ENCODE measurements around the gene ZEB1. TPM values are rescaled to one million over a fixed set of nuclear protein-coding genes. Genes with fewer than 3 reads are reported as not detected.
"Not testable (repeated sequence)": the region's sequence is repeated elsewhere in the genome, so short reads cannot be mapped to it uniquely, and the experiment has no call there.

ZEB1 gene
- total and polyA plus RNA-seq, 2 donors (not counting 1 experiment from before 2014, with no cell fraction given): 73.7 to 221 TPM

DNA sequence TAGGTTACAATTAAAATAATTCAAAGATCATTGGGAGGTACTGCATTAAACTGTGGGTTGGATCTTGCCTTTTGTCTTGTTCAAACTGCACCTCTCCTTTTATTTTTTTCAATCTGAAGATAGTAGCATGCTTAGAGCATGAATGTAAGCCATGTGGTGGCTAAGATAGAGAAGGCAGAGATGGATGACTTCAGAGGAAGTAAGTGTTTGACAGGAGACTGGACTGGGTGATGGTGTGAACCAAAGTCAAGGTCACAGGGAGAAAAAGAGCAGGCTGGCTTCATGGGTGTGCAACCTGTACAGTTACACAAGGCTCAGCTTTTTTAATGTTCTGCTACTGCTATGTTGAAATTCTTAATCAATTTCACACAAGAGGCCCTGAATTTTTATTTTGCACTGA is 85.6 kb downstream of the ZEB1 start:
- peak in 1 of 2 donors; percentile 59 for DNase-seq (ENCODE audit: low read depth in 2 of 2)
- H3K9ac ChIP-seq (ENCODE audit: insufficient read depth, low read length): no peak overlapping the region
- no peaks in the 10 kb centered on the region for H3K9me3 ChIP-seq (ENCODE audit: control insufficient read depth, insufficient read depth, low read depth, low read length)
- H3K79me2 ChIP-seq (ENCODE audit: control insufficient read depth, insufficient read depth, low read length): peaks cover 55% of the 10 kb centered on the region
- no peak for TF ChIP-seq EZH2 (IDR thresholded peaks at IDR 0.05; ENCODE audit: low read length, missing control alignments)
- TF ChIP-seq, protein P1, sequence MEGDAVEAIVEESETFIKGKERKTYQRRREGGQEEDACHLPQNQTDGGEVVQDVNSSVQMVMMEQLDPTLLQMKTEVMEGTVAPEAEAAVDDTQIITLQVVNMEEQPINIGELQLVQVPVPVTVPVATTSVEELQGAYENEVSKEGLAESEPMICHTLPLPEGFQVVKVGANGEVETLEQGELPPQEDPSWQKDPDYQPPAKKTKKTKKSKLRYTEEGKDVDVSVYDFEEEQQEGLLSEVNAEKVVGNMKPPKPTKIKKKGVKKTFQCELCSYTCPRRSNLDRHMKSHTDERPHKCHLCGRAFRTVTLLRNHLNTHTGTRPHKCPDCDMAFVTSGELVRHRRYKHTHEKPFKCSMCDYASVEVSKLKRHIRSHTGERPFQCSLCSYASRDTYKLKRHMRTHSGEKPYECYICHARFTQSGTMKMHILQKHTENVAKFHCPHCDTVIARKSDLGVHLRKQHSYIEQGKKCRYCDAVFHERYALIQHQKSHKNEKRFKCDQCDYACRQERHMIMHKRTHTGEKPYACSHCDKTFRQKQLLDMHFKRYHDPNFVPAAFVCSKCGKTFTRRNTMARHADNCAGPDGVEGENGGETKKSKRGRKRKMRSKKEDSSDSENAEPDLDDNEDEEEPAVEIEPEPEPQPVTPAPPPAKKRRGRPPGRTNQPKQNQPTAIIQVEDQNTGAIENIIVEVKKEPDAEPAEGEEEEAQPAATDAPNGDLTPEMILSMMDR (conservative IDR thresholded peaks at IDR 0.05 in 1 of 2, IDR thresholded peaks at IDR 0.05 in 1 of 2; ENCODE audit: low read depth in 1 of 2, low read length in 2 of 2): no peak
- no peaks in the 10 kb centered on the region for H3K4me1 ChIP-seq (ENCODE audit: control insufficient read depth, extremely low read depth, insufficient read depth, low read length)
- H3K4me3 ChIP-seq (replicated peaks in 1 of 4; ENCODE audit: control extremely low read depth in 1 of 4, insufficient read depth in 1 of 4, low read depth in 3 of 4, low read length in 4 of 4): no peak overlapping the region
- no peak overlapping the region for H2AFZ ChIP-seq (ENCODE audit: low read length)
- H3K4me2 ChIP-seq (ENCODE audit: extremely low read depth, insufficient read depth, low read length): no peak overlapping the region
- no peaks in the 10 kb centered on the region for H4K20me1 ChIP-seq (ENCODE audit: control insufficient read depth, extremely low read depth, insufficient read depth, low read length)
- no peak overlapping the region for H3K27ac ChIP-seq (ENCODE audit: insufficient read depth, low read length)
- H3K27me3 ChIP-seq (ENCODE audit: control insufficient read depth, insufficient read depth, low read length): no peaks in the 10 kb centered on the region
- H3K36me3 ChIP-seq (ENCODE audit: control insufficient read depth, insufficient read depth, low read length): no peaks in the 10 kb centered on the region

GRCh38 chr10:31405829-31406228 is 86.8 kb downstream of the ZEB1 start:
- not testable (repeated sequence) for H3K9me3 ChIP-seq (ENCODE audit: control insufficient read depth, insufficient read depth, low read depth, low read length); H3K9ac ChIP-seq (ENCODE audit: insufficient read depth, low read length); H3K4me1 ChIP-seq (ENCODE audit: control insufficient read depth, extremely low read depth, insufficient read depth, low read length); H4K20me1 ChIP-seq (ENCODE audit: control insufficient read depth, extremely low read depth, insufficient read depth, low read length); H3K27ac ChIP-seq (ENCODE audit: insufficient read depth, low read length); H3K4me3 ChIP-seq (replicated peaks in 1 of 4; ENCODE audit: control extremely low read depth in 1 of 4, insufficient read depth in 1 of 4, low read depth in 3 of 4, low read length in 4 of 4); H3K36me3 ChIP-seq (ENCODE audit: control insufficient read depth, insufficient read depth, low read length); H3K27me3 ChIP-seq (ENCODE audit: control insufficient read depth, insufficient read depth, low read length); H3K4me2 ChIP-seq (ENCODE audit: extremely low read depth, insufficient read depth, low read length); DNase-seq (ENCODE audit: low read depth in 2 of 2); H2AFZ ChIP-seq (ENCODE audit: low read length)
- peaks cover 54% of the 10 kb centered on the region for H3K79me2 ChIP-seq (ENCODE audit: control insufficient read depth, insufficient read depth, low read length)

DNA sequence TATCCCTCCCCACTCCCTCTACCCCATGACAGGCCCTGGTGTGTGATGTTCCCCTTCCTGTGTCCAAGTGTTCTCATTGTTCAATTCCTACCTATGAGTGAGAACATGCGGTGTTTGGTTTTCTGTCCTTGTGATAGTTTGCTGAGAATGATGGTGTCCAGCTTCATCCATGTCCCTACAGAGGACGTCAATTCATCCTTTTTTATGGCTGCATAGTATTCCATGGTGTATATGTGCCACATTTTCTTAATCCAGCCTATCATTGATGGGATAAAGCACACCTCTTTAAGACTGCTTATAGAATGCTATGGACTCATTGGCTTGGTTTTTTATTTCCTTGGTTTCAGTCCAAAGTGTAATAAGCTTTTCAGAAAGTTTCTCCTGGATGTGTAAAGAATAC is 93.4 kb downstream of the ZEB1 start:
- not testable (repeated sequence) for H4K20me1 ChIP-seq (ENCODE audit: control insufficient read depth, extremely low read depth, insufficient read depth, low read length); DNase-seq (ENCODE audit: low read depth in 2 of 2); H3K4me2 ChIP-seq (ENCODE audit: extremely low read depth, insufficient read depth, low read length); H3K4me1 ChIP-seq (ENCODE audit: control insufficient read depth, extremely low read depth, insufficient read depth, low read length); H3K27ac ChIP-seq (ENCODE audit: insufficient read depth, low read length); H2AFZ ChIP-seq (ENCODE audit: low read length); H3K9me3 ChIP-seq (ENCODE audit: control insufficient read depth, insufficient read depth, low read depth, low read length); H3K27me3 ChIP-seq (ENCODE audit: control insufficient read depth, insufficient read depth, low read length); H3K9ac ChIP-seq (ENCODE audit: insufficient read depth, low read length); H3K4me3 ChIP-seq (replicated peaks in 1 of 4; ENCODE audit: control extremely low read depth in 1 of 4, insufficient read depth in 1 of 4, low read depth in 3 of 4, low read length in 4 of 4); H3K36me3 ChIP-seq (ENCODE audit: control insufficient read depth, insufficient read depth, low read length)
- H3K79me2 ChIP-seq (ENCODE audit: control insufficient read depth, insufficient read depth, low read length): peaks cover 67% of the 10 kb centered on the region

DNA sequence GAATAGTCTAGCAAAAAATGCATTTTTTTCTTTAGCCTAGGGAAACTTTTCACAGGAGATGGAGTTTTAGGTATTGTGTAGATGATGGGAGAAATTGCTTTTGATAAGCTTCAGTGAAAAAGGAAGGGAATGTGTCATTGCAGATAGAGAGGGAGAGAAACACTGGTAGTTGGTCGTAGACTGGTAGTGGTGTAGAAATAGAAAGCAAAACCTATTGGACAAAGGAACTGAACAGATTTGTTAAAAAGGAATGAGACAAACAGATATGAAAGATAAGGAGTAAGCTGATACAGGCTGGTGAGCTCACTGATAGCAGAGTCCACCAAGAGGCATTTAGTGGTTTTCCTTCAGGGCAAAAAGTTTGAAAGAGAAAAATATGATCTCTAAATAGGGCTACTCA is 94.3 kb downstream of the ZEB1 start:
- Histone ChIP-seq H3K27me3 (ENCODE audit: control insufficient read depth, insufficient read depth, low read length) (no peaks in the 10 kb centered on the region), H3K36me3 (ENCODE audit: control insufficient read depth, insufficient read depth, low read length) (no peaks in the 10 kb centered on the region), H3K79me2 (ENCODE audit: control insufficient read depth, insufficient read depth, low read length) (peaks cover 76% of the 10 kb centered on the region), H4K20me1 (ENCODE audit: control insufficient read depth, extremely low read depth, insufficient read depth, low read length) (no peaks in the 10 kb centered on the region), H3K4me2 (ENCODE audit: extremely low read depth, insufficient read depth, low read length) (peak overlapping the region; percentile 23), H3K9me3 (ENCODE audit: control insufficient read depth, insufficient read depth, low read depth, low read length) (no peaks in the 10 kb centered on the region), H3K4me3 (replicated peaks in 1 of 4; ENCODE audit: control extremely low read depth in 1 of 4, insufficient read depth in 1 of 4, low read depth in 3 of 4, low read length in 4 of 4) (no peak overlapping the region), H2AFZ (ENCODE audit: low read length) (no peak overlapping the region), H3K4me1 (ENCODE audit: control insufficient read depth, extremely low read depth, insufficient read depth, low read length) (no peaks in the 10 kb centered on the region), H3K9ac (ENCODE audit: insufficient read depth, low read length) (no peak overlapping the region), H3K27ac (ENCODE audit: insufficient read depth, low read length) (no peak overlapping the region)
- DNase-seq (ENCODE audit: low read depth in 2 of 2): peak; percentile 9 to 49
- TF ChIP-seq, protein P1 (conservative IDR thresholded peaks at IDR 0.05 in 1 of 2, IDR thresholded peaks at IDR 0.05 in 1 of 2; ENCODE audit: low read depth in 1 of 2, low read length in 2 of 2): no peak
- no peak for TF ChIP-seq EZH2 (IDR thresholded peaks at IDR 0.05; ENCODE audit: low read length, missing control alignments)

Data from fibroblast of lung (primary cell).